Activated naive CD8-positive, alpha-beta T cell (primary cell): ENCODE results near the gene NXPE1.

Experiments used
- H3K27ac Mint-ChIP-seq: one replicate; pipeline ENCODE4 v1.8.0; 2021; ENCODE audit warnings: mixed read lengths
- H3K27me3 Mint-ChIP-seq: one replicate; pipeline ENCODE4 v1.8.0; 2021; ENCODE audit warnings: mixed read lengths
- H3K36me3 Mint-ChIP-seq: one replicate; pipeline ENCODE4 v1.8.0; 2021; ENCODE audit warnings: mixed read lengths
- H3K4me1 Mint-ChIP-seq: one replicate; pipeline ENCODE4 v1.8.0; 2021; ENCODE audit warnings: low read depth, mixed read lengths
- H3K4me3 Mint-ChIP-seq: one replicate; pipeline ENCODE4 v1.8.0; 2021; ENCODE audit warnings: mild to moderate bottlenecking, mixed read lengths
- H3K9me3 Mint-ChIP-seq: one replicate; pipeline ENCODE4 v1.8.0; 2021; ENCODE audit warnings: low read depth, mixed read lengths

Gene NXPE1

GRCh38 chr11:114501901-114502300, 57.8 kb downstream of the NXPE1 start:
- Mint-ChIP-seq H3K4me3 (no peak overlapping the region), H3K27me3 (peaks cover 26% of the 10 kb centered on the region), H3K27ac (no peak overlapping the region), H3K9me3 (peaks cover 20% of the 10 kb centered on the region), H3K4me1 (no peaks in the 10 kb centered on the region), H3K36me3 (peaks cover 10% of the 10 kb centered on the region)

GRCh38 chr11:114499756-114500155, 59.9 kb downstream of the NXPE1 start:
- Mint-ChIP-seq H3K36me3 (peaks cover 7% of the 10 kb centered on the region), H3K27me3 (peaks cover 15% of the 10 kb centered on the region), H3K27ac (no peak overlapping the region), H3K4me1 (no peaks in the 10 kb centered on the region), H3K9me3 (peaks cover under 1% of the 10 kb centered on the region), H3K4me3 (no peak overlapping the region)

- Mint-ChIP-seq H3K9me3 (peaks cover 6% of the 10 kb centered on the region), H3K27me3 (peaks cover 3% of the 10 kb centered on the region), H3K36me3 (peaks cover 2% of the 10 kb centered on the region), H3K27ac (no peak overlapping the region), H3K4me1 (no peaks in the 10 kb centered on the region), H3K4me3 (no peak overlapping the region)
Observed at GRCh38 chr11:114496915-114497314, 62.8 kb downstream of the NXPE1 start.

GRCh38 chr11:114483929-114484328, 75.8 kb downstream of the NXPE1 start:
- H3K27me3 Mint-ChIP-seq = no peaks in the 10 kb centered on the region
- no peaks in the 10 kb centered on the region for H3K9me3 Mint-ChIP-seq
- no peak overlapping the region for H3K4me3 Mint-ChIP-seq
- peaks cover 5% of the 10 kb centered on the region for H3K36me3 Mint-ChIP-seq
- no peak overlapping the region for H3K27ac Mint-ChIP-seq
- no peaks in the 10 kb centered on the region for H3K4me1 Mint-ChIP-seq

- Mint-ChIP-seq H3K9me3 (no peaks in the 10 kb centered on the region), H3K4me3 (no peak overlapping the region), H3K27me3 (no peaks in the 10 kb centered on the region), H3K4me1 (no peaks in the 10 kb centered on the region), H3K27ac (no peak overlapping the region), H3K36me3 (no peaks in the 10 kb centered on the region)
Observed at GRCh38 chr11:114482114-114482513, 77.6 kb downstream of the NXPE1 start.

GRCh38 chr11:114479331-114479730, 80.3 kb downstream of the NXPE1 start:
- Mint-ChIP-seq H3K4me3 (no peak overlapping the region), H3K27ac (no peak overlapping the region), H3K36me3 (peaks cover 9% of the 10 kb centered on the region), H3K27me3 (peaks cover 7% of the 10 kb centered on the region), H3K4me1 (no peaks in the 10 kb centered on the region), H3K9me3 (no peaks in the 10 kb centered on the region)

GRCh38 chr11:114478768-114479167, 80.9 kb downstream of the NXPE1 start:
- Mint-ChIP-seq H3K27ac (no peak overlapping the region), H3K36me3 (peaks cover 10% of the 10 kb centered on the region), H3K4me1 (no peaks in the 10 kb centered on the region), H3K27me3 (peaks cover 10% of the 10 kb centered on the region), H3K9me3 (no peaks in the 10 kb centered on the region), H3K4me3 (no peak overlapping the region)

GRCh38 chr11:114478001-114478410, 81.7 kb downstream of the NXPE1 start:
- Mint-ChIP-seq H3K4me1 (no peaks in the 10 kb centered on the region), H3K27me3 (peaks cover 10% of the 10 kb centered on the region), H3K36me3 (peaks cover 10% of the 10 kb centered on the region), H3K9me3 (no peaks in the 10 kb centered on the region), H3K27ac (no peak overlapping the region), H3K4me3 (no peak overlapping the region)

- H3K27ac Mint-ChIP-seq = no peak overlapping the region
- H3K9me3 Mint-ChIP-seq = no peaks in the 10 kb centered on the region
- H3K4me3 Mint-ChIP-seq = no peak overlapping the region
- H3K27me3 Mint-ChIP-seq = peaks cover 13% of the 10 kb centered on the region
- peaks cover 20% of the 10 kb centered on the region for H3K36me3 Mint-ChIP-seq
- no peaks in the 10 kb centered on the region for H3K4me1 Mint-ChIP-seq
Observed at GRCh38 chr11:114472661-114473060, 87.0 kb downstream of the NXPE1 start.
